HG02571 (cell line): ENCODE data around the gene DPT.
"Not testable (repeated sequence)": the region's sequence is repeated elsewhere in the genome, so short reads cannot be mapped to it uniquely, and the experiment has no call there.

Experiments used
- ATAC-seq: cut with Tn5 transposase; IDR thresholded peaks from one replicate; pipeline ENCODE4 v1.9.1; 2021; ENCODE audit warnings: mild to moderate bottlenecking, moderate library complexity; ENCODE audit not compliant: unreplicated experiment

Gene DPT

DNA sequence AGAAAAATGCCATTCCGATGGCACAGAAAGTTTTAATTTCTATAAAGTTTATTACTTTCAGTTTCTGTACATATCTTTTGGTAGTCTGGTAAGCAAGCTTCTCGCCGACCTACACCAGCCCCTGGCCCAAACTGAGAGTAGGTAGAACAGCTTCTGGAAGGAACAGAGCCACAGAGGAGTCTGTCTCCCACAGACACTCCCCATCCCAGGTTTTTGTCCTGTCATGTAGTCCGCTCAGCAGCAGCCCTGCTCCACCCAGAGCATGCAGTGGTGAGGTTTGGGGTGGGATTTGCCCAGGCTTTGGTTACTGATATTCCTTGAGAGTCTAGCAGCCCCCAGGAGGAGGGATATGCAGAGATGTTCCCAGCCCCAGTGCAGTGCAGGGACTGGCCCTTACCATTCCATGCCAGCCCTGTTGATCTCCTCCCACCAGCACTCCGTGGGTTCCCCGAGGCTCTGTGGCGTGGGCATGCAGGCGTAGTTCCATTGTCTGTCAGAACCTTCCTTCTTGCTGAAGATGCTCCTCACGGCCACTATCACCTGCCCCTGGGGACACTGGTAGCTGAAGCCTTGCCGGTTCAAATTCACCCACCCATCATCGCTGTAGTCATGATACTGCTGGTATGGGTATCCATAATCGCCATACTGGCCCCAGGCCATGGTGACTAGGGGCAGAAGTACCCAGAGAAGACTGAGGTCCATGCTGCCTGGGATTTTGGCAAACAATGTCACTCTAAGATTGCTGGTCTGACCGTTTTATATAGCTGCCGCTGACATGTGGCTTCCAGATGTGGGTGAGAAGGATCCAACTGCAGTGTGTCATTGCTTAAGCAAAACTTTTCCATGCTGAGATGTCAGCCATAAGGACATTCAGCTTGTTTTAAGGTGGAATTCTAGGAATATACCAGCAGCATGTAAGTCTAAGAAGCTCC, at the start of gene DPT:
TSS of gene DPT (minus strand) at position 734 of the 932 bp plus-strand sequence. CDS start at position 702, 32 bp downstream.
- ATAC-seq: no peak

DNA sequence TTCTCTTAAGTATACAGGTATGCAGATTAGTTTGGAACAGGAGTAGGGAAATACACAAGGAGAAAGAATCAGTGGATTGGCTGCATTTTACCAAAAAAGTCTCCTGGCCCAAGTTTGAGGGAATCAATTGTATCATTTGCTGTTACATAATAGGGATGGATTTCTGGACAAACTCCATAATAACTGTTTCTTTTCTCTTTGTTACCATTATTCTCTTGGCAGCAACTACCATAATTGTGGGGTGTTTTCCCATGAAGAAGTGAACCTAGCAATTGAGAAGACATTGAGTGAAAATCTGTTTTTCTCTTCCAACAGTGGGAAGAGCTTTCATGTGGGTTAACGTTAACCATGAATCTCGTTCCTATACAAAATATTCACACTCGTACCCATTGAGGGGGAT, 46.4 kb upstream of the DPT start:
- no peak for ATAC-seq

DNA sequence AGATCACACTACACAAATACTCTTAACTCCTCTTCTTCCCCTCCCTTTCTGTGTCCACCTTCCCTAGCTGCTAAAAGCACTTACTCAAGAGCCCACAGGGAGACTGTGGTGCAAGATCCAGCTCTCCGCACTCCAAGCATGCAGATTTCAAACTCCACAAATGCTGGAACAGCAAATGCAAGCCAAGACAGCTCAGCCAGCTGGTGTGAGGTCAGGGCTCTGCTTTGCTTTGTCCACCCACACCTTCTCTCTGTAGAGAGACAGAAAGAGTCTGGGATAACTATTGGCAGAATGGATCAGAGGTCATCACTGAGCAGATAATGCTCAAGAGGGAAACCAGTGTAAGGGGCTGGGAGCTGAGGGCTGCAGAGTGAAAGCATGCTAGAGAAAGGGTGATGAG, 45.2 kb upstream of the DPT start:
- ATAC-seq: no peak

DNA sequence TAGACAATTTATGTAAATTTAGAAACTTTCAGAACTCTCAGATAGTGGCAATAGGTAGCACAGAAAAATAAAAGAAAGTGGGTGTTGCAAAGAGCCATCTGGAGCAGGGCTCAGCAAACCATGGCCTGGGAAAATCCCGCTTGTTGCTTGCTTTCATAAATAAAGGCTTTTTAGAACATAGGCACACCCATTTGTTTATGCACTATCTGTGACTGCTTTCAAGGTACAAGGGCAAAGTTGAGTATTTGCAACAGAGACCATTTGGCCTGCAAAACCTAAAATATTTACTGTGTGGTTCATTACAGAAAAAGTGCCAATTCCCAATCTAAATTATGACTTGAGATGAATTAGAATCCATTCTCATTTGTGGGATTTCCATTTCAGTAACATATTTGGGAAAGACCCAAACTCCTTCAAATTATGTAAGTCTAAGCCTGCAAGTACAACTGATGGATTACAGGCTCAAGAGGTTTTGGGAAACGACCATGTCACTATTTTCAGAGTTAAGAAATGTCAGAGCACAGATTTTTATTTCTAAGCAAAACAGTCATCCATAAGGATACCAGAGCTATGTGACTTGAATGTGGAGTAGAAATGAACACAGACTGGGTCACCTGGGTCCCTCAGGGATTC, 43.5 kb upstream of the DPT start:
- ATAC-seq: no peak

DNA sequence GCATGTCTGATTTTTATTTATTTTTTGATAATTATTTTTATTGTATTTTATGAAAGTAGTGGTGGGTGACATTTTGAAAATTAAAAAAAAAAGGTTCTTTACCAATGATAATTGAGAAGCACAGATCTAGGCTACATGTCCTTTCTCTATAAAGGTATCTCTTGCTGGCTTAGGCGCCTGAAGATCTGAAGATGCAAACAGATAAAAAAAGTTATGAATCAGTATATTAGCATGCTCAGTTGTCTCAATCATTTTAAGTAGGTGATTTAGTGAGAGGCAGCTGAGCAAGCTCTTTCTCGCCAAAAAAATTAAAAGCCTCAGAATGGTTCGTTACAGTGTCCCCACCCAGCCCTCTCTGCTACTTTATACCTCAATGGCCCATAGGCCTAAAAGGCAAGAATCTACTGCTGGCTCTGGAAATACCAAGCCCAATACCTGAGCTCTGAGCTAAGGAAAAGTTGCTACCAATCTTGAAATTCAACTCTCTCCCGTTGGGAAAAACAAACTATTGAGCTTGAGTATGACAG, 42.2 kb upstream of the DPT start:
- ATAC-seq: no peak

DNA sequence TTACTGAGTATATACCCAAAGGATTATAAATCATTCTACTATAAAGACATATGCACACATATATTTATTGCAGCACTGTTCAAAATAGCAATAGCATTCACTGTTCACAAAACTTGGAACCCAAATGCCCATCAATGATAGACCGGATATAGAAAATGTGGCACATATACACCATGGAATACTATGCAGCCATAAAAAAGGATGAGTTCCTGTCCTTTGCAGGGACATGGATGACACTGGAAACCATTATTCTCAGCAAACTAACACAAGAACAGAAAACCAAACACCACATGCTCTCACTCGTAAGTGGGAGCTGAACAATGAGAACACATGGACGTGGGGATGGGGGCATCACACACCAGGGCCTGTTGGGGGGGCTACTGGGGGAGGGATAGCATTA, 40.9 kb upstream of the DPT start:
- not testable (repeated sequence) for ATAC-seq

DNA sequence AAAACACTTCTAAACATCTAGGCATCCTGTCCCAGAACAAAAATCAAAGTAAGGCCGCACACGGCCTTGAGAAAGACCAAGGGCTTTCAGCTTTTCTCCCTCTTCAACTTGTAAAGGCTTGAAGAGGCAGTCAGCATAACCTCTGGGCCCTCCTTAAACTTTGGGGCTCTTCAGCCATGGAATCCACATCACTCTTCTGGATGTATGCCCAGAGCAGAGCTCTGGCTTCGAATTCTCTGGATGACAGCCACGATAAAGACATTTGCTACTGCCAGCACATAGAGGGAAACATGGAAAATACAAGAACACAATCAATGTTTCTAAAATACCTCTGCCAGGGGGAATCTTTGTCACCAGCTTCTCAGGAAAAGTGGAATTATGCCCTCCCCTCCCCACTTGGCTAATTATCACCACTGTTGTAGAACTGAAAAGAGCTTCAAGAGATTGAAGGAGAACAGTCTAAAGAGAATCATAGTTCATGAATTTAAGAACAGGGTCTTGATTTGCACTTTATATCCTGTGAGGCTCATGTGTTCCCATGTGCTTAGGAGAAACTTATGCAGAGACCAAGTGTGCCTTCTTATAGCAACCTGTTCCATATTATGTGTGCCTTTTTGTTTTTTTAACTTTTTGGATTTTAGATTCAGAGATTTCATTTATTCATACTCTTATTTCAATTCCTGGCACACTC, 39.0 kb upstream of the DPT start:
- ATAC-seq: no peak

DNA sequence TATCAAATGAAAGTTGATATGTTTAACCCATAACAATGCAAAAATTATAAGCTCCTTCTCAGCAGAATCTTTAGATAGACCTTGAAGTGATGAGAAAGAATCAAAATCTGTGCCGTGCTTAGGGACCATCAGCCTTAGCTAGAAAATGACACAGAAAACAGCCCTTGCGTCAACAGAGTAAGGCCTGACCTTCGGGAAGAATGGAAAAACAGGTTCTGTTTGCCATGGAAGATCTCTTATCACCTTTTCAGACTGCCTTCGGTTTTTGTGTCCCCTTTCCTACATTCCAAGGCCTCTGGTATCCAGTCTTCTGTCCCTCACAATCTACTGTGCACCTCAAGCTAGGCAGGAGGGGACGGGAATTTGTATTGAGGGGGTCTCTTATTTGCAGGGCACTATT, 37.6 kb upstream of the DPT start:
- ATAC-seq: no peak

DNA sequence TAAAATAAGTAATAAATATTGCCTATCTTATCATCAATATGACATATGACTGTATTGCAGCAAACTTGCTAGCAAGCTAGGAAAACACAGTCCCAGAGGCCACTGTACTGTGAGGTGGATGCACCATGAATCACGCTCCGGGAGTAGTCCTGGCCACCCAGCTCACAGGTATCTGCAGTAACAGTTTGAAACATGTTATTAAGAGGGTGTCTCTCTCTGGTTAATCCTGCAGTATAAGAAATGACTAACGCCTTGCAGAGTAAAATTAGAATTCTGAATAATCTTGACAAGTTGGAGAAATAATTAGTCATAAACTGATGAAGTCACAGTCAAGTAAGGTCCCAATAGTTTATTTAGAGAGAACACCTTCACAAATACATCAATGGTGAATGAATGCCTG, 34.0 kb upstream of the DPT start:
- no peak for ATAC-seq

DNA sequence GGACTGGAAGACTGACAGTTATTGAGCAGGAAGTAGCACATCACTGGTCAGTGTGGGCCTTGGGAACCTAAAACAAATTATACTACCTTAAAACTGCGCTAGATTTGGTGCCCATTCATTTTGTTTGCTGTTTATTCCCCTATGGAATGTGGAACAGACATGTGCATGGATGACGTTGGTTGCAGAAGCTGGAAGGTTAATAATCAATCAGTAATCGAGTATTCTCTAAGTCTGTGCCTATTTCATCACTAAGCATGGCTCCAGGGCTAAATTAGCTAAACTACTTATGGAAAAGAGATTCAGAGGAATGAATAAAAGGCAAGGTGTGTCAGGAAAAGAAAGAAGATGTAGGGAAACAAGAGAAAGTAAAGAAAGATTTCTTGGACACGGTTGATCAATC, 33.5 kb upstream of the DPT start:
- ATAC-seq: no peak

DNA sequence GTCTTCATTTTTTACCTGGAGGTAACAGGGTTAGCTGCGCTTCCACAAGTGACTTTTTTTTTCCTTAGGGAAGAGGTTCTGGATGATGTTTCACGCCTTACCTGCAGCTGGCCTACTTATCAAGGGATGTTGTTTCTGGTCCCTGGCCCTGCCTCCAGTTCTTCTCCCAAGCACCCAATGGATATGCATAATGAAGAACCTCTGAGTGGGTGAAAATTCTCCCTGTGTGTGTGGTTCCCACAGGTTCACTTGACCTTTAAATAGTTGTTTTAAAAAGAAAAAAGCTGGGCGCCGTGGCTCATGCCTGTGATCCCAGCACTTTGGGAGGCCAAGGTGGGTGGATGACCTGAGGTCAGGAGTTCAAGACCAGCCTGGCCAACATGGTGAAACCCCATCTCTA, 31.8 kb upstream of the DPT start:
- no peak for ATAC-seq

DNA sequence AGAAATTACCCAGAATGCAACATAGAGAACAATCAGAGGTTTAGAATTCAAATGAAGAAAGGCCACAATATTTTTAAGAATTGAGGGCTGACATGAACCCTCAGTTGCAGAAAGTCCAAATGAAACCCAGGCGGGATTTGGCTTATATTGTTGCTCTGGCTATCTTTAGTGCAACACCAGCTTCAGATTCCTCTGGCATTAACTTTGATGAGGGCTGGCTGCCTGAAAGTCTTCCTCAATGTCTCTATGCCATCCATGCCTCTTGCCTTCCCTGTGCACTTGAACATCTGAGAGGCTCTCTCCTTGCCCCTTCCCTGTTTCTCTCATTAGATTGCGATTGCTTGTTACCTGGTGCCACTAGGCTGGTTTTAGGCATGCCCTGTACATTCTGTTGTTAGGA, 31.2 kb upstream of the DPT start:
- ATAC-seq: no peak

DNA sequence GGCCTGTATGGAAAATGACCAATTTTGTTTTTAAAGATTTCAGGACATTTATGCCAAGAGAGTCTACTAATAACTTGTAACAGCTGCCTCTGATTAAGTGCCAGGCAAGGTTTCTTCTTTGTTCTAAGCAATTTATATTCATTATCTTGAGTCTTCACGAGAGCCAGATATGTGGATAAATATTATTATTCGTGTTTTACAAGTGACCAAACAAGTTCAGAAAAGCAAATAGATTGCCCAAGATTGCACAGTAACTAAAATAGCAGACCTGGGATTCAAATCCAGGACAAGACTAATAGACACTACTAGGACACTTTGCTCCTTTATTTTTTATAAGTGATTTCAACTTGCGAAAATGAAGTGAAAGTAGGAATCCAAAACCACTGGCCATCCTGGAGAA, 30.1 kb upstream of the DPT start:
- ATAC-seq: no peak

DNA sequence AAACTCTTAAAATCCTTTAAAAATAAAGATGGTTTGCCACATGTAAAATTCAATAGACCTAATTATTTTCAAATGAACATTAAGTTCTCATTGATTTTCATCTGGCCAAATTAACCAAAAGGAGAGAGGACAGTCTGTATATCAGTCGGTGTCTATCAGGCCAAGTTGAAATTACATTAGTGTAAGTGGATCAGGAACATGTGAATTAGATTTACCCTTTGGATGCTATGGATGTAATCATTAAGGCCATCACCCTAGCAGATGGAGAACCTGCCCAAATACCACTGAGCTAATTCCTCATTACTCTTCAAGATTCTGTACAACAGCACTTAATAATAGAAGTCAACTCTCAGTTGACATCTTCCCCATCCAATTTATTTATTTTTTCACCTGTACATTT, 29.5 kb upstream of the DPT start:
- no peak for ATAC-seq

DNA sequence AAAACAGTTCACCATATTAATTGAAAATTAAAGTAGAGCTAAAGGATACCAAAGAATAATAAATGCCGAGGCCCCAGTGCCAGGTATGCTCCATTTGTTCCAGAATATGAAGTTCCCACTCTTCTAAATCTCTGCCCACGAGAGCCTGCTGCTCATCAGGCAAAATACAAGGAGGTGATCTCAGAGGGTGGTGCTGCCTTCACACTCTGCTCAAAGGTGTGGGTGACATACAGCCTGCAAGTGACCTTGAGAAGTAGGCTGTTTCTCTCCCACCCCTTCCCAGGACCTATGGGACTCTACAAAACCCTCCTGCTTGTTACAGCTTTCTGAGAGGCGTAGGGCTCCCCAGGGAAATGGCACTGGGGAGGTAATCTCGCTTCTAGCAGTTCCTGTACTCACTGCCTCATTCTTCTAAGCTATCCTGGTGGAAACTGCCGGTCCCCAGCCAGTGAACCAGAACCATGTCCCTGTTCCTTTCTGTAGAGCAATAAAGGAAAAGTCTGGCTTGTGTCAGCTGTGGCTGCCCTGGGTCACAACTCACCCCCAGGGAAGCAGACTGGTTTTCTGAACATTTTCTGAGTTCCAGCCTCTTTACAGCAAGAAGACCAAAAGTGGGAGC, 26.9 kb upstream of the DPT start:
- ATAC-seq: no peak

DNA sequence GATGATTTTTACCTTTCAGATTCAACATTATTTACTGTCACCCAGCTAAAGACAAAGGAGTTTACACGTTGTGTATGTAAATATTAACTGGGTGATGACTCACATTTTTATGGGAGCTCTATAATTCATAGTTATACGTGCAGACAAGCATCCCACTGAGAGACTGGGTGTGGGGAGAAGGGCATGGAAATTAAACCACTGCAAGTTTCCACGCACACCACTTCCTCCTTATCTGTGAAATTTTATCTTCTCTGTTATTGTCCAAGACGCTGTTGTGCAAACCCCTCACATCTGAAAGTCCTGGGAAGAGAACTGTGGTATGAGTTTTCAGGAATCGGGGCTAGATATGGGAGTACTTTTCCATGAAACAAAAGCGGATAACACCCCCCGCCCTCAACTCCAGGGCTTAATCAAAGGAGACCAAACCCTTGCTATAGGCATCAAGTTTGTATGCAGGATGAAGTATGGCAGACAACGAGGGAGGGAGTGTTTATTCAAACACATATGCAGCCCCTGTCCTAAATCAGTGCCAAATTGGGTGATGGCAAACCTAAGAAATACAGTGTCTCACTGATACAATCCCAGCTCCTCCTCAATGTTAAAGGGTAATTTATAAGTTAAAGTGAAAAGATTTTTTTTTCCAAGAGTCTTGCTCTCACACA, 23.3 kb upstream of the DPT start:
- ATAC-seq: no peak

DNA sequence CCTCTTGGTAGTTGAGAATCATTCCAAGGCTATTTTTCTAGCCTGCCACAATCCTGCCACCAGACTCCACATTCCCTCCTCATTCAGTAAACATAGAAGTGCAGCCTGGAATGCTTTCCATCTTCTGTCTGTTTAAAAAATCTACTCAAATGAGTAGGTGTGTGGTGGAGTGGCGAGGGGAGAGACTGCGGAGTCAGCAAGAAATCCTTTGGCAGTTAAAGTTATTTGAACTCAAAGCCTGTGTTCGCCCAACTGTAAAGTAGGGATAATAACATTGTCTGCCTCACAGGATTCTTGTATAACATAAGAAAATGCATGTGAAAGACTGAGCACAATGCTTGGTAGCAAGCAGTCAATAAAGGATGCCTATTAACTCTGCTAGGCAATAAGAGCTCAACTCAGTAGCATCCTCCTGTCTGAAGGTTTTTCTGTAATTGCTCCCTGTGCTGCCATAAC, 22.2 kb upstream of the DPT start:
- no peak for ATAC-seq

DNA sequence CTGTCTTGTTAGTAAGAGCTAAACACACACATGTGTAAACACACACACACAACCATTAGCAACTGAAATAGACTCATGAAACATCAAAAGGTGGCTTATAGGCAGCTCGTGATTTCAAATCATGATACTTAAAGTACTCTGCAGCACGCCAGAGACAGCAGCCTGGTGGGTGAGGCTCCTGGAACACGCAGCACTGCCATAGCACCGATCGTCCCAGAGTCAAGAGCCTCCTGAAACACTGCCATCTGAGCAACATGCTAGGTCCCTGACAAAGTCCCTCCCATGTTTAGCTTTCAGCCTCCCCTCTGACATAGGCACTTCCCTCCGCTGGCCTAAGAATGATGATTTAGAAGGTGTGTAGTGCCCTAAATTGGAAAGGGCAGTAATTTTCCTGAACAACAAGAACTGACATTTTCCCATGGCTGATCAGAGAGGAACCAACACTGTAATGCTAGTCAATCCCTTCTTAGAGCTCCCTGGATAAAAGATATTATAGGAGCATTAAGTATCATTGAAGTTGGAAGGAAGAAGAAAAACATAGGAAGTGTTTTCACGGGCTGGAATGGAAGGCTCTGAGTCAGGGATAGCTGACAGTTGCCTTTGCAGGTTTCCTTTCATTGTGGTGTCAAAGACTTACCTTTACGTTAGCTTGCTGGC, 14.1 kb upstream of the DPT start:
- no peak for ATAC-seq

DNA sequence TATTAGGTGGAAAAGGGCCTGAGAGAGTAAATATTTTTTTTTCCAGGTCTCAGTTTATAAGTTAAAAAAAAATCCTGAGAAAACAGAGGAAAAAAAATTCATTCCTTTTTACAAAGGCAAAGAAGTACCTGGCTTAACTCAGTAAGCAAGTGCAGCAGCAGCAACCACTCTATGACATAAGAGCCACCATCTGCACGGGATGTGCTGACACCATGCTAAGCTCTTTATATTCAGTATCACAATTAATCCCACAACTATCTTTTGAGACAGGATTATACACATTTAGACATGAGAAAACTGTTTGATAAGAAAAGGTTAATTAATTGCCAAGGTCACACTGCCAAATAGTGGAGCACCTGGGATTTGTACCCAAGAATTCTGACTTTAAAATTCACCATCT, 13.4 kb upstream of the DPT start:
- ATAC-seq: no peak

DNA sequence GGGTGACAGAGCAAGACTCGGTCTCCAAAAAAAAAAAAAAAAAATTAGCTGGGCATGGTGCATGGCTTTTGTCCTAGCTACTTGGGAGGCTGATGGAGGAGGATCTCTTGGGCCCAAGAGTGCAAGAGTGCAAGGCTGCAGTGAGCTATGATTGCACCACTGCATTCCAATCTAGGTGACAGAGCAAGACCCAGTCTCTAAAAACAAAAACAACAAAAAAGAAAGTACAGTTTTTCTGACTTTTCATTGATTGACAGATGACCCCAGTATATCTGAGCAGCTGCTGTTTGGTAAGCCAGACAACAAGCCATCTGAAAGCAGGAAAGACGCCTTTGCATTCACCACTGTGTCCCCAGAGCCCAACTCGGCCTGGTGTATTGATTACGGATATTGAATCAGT, 10.9 kb upstream of the DPT start:
- ATAC-seq: no peak
